A204.1 (cell line): ENCODE data around the gene ENKUR.
"Not testable (repeated sequence)": the region's sequence is repeated elsewhere in the genome, so short reads cannot be mapped to it uniquely, and the experiment has no call there.

Experiments
- FAIRE-seq: peaks from 2 replicates; lab custom pipeline; 2012; peaks lifted over from hg19 to GRCh38; lab: Jason Lieb, UNC

ENKUR gene

DNA sequence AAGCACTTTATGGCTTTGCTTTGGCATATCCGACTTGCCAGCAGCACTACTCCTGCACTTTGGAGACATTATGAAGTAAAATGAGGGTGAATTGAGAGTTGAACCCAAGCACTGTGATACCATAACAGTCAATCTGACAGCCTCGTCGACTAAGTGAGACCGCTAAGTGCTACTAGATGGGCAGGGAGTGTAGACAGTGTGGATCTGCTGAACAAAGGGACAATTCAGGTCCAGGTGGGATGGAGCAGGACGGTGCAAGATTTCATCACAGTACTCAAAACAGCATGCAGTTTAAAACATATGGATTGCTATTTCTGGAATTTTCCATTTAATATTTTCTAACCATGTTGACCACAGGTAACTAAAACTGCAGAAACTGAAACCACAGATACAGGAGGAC is 42.8 kb downstream of the ENKUR start:
- no peak for FAIRE-seq

DNA sequence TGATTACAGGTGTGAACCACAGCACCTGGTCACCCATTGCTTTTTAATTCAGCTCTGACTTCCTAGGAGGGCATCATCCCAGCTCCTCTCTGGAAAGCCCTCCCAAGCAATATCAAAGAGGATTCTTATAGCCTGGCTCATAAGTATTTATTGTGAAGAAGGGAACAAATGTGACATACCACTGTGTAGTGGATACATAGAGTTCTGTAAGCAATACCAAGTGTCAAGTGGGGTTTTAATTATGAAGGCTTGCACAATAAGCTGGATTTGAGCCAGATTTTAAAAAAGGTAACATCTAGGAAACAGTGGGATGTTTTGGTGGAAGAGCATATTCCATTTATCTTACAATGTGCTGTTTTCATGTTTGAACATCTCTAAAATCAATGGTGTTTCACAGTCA is 44.6 kb downstream of the ENKUR start:
- FAIRE-seq: no peak

DNA sequence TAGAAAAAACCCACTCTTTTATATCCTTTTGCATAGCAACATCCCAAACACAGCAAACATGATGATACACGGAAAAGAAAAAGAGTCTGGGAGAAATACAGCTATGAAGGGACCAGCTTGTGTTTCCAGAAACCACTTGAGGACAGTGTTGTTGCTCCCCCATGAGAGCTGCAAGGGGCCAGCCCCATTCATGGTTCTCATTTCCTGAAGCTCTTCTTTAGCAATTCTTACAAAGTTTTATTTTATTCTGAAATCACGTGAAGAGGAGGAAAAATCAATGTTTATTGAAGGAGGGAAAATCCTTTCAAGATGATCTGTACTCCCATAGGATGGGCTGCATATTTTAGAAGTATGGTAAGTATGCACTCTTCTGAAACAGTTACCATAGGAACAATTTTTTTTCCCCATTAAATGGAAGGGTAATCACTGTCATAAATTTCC is 46.1 kb downstream of the ENKUR start:
- FAIRE-seq: no peak

DNA sequence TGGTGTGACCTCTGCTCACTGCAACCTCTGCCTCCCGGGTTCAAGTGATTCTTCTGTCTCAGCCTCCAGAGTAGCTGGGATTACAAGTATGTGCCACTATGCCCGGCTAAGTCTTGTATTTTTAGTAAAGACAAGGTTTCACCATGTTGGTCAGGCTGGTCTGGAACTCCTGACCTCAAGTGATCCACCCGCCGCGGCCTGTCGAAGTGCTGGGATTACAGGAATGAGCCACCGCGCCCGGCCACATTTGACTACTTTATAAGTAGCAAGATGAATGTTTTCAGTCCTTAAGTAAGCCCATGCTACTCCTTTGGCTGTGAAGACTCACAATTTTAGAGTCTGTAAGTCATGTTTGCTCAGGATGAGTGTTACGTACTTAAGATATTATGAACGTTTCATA is 47.0 kb downstream of the ENKUR start:
- not testable (repeated sequence) for FAIRE-seq

DNA sequence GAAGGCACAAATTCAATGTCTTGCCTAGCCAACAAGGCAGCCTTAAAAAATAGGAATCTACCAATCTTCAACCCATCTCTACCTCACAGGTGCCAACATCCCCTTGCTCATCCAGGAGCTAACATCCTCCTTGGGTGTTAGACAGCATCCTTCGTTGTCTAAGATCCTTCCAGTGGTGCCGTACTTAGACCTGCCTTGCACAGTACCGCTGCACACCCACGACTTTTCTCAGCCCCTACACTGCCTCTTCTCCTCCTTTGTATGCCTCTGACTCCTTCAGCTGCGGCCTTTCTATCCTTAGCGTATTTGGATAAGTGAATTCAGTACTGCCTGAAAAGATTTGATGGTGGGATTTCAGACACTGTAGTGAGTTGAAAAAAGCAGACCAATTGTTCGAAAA is 47.6 kb downstream of the ENKUR start:
- FAIRE-seq: no peak

DNA sequence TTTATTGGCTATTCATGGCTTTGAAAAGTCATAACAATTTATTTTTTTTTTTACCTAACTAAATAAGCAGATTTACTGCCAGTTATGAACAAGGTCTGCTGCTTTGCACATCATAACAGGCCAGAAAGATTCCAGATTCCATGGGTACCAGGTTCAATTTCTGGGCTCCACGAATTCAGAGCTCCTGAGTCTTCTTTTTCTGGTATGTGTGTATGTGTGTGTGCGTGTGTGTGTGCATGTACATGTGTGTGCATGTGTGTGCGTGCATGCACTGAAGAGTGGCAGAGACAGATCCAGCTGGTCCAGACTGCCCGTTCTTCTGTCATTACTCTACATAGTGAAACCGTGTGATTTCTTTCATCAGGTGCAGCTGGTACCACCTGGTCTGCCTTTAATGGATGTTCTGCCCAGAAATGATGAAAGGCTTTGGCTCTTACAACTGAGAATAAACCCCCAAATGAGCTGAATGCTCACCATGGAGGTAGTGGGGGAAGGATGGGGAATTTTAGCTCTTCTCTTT is 48.9 kb downstream of the ENKUR start:
- no peak for FAIRE-seq

DNA sequence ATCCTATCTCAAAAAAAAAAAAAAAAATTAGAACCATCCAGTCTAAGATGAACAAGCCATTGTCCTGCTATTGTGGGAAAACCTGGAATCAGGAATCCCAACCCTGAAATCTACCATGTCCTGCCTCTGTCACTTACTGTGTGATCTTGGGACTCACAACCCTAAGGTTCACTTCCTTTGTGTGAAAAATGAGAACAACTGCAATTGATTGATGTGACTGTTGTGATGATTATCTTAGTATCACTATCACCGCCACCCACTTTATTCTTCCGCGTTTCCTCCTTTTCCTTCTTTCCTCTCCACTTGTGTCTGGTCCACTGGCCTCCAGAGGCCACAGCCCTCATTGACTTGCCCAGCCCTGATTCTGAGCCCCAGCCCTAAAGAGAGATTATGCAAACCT is 50.9 kb downstream of the ENKUR start:
- FAIRE-seq: no peak

DNA sequence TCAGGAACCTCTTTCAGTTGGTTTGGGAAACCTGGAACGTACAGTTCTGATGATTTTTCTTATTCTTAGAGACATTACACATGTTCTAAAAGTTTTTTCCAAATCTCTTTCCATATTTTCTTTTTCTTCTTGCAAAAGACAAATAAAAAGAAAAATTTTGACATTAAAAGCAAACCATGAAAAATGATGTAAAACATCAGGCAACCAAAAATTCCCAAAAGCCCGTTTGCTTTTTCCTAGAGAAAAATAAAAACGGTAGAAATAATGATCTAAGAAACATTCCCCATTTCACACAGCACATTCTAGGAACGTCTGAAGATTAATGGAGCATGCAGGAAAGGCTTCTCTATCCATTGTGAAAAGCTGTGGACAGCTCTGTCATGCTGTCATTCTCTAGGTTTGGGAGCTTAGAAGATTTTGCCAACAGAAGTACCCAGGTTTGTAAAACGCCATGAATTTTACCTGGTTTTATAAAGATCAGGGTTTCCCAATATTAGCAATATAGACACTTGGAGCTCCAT is 52.4 kb downstream of the ENKUR start:
- no peak for FAIRE-seq

DNA sequence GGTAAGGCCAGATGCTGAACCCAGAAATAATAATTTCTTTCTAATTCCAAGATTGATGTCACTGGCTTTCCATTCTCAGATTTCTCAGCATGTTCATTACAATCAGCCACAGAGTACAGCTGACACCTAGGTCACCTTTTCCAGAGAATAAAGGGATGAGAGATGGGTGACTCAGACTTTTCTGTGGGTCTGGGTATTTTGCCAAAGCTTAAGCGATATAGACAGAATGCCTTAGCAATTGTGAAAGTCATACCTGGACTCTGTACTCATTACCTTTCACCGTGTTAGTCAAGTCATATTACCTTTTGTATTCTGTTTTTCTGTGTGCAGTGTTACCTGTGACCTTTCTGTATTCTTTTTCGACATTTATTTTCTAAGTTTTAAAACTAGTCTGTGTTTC is 53.0 kb downstream of the ENKUR start:
- no peak for FAIRE-seq

DNA sequence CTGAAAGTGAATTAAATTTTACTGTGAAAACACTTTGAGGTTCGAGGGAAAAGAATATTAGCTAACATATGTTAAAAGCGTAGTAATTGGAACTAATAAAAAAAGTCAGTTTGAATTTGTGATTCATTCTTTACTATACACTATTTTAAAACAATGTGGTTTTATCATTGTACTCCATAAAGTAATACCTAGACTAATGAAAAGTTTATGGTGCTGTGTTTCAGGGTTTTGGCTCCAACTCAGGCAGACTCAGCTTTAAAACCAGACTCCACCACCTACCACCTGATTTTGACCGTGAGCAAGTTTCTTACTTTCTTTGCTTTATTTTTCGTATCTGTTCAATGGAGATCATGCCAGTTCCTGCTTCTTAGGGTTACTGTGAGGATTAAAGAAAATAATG is 54.4 kb downstream of the ENKUR start:
- FAIRE-seq: no peak

DNA sequence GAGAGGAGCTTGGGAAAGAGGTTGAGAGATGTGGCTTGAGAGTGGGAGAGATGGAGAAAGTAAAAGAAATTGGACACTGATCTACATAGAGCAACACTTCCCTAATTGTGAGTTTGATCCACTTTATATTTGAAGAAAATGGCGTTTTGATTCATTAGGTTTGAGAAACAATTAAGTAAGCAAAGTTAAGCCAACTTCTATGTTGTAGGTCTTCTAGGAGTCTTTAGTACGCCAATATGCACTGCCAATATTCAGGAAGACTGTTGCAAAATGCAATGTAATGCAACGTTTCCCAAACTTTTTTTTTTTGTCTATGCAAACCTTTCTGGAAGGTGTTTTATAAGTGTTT is 56.6 kb downstream of the ENKUR start:
- FAIRE-seq: no peak

DNA sequence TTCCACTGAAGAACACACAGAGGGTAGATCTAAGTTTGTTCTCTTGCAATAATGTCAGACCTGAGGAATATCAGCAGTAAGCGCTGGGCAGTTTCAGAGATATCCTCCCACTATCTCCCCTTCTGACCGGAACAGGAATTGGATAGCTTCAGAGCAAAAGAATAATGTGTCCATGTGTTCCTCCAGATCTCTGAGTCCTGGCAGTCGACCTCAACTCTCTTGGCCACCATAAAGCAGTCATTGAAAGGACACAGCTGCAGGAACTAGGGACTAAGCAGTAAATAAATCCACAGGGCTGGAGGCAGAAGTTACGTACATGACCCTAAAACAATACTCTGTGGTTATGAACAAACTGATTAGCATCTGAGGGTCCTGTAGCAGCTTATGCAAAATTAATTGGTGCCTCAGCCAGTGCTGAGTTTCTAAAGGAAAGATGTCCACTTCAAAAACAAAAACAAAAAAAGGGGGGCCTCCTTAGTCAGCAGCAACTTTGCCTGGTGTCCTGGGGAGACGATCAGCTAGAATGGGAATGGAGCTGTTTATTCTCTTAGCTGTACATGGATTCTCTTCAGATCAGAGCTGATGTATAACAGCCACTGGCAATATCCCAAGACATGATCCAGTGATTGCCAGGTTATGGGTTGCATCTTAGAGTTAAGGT is 57.1 kb downstream of the ENKUR start:
- peak; percentile 9 for FAIRE-seq

DNA sequence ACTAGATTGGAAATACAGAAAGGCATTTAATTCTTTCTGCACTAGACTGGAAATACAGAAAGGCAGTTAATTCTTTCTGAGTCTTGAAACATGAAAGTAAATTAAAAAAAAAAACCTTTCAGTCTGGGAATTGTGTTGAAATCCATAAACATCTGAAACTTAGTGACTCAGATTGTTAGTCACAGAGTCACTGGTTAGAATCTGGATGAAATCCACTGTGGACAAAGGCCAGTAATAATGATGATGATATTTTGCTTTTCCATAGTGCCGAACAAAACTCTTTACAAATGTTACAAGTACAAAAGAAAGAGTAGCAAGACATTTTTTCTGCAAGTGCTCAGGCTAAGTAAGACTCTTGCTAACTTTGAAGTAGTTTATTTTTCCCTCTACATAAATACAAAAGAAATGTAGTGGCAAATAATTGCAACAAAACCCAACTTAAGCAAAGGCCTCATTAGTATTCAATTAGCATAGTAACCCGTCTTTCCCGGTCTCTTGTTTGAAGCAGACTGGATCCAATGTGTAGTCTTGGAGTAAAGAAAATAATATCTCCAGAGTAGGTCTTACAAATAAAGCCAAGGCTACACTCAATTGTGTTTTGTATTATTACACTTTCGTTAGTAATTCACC is 57.8 kb downstream of the ENKUR start:
- peak; percentile 96 for FAIRE-seq

DNA sequence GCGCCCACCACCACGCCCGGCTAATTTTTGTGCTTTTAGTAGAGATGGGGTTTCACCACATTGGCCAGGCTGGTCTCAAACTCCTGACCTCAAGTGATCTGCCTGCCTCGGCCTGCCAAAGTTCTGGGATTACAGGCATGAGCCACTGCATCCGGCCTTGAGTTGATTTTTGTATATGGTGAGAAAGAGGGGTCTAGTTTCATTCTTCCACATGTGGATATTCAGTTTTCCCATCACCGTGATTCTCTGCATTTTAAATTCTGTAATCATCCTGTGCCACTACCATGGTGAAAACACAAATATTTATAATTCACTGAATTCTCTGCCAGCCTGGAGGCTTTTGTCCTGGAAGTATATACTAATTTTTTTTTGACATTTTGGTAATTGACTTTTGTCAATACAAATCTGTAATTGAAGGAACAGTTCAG is 58.3 kb downstream of the ENKUR start:
- not testable (repeated sequence) for FAIRE-seq

DNA sequence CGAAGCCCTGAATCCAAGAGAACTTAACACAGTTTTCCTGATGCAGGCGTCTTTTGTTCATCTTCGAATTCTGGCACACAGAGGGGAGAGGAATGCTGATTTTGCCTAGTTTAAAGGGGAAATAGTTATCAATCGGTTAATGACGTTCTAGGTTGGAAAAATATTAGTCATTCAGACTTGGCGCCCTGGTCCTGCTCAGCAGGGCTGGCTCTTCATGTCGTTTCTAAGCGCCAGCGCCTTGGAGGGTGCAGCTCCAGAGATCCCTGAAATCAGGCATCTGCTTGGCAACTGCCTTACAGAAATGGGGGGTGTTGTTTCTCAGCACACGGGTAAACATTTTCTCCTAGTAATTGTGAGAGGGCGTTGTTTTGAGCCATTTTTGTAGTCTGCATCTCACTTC is 62.3 kb downstream of the ENKUR start:
- FAIRE-seq: no peak

DNA sequence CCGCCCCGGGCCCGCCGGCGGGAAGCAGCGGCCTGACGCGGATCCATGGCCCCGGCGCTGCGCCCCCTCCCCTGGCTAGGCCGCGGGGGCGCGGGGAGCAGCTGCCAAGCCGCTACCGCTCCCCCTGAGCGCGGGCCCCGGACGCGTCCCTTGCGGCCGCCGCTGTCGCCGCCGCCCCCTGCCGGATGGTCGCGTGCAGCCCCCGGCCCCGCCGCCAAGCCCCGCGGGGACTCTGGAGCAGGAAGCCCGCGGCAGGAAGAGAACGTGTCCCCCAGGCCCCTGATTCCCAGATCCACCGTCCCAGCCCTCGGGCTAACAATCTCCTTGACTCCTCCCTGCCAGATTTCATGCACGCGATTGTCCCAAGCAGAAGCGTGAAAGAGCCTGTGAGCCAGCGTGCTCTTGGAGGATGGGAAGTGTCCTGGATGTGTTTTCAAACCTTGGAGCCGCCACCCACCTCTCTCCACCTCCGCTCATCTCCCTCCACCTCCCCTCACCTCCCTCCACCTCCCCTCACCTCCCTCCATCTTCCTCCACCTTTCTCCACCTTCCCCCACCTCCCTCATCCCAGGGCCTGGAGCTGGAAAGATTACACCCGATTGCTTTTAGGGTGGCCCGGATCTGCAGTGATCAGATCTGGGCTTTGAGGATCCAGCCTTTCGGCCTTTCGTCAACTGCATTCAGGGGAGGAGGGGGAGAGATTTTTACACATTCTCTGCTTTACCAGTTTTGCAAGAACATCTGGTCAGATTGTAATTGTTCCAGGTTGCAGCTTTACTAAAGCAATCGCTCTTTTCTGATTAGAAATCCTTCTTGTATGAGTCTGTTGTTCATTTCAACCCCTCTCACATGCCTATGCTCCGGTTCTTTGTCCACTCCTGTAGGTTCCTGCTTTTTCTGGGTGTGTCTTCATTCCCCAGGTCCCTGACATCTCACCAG is 63.0 kb downstream of the ENKUR start:
- FAIRE-seq: no peak

DNA sequence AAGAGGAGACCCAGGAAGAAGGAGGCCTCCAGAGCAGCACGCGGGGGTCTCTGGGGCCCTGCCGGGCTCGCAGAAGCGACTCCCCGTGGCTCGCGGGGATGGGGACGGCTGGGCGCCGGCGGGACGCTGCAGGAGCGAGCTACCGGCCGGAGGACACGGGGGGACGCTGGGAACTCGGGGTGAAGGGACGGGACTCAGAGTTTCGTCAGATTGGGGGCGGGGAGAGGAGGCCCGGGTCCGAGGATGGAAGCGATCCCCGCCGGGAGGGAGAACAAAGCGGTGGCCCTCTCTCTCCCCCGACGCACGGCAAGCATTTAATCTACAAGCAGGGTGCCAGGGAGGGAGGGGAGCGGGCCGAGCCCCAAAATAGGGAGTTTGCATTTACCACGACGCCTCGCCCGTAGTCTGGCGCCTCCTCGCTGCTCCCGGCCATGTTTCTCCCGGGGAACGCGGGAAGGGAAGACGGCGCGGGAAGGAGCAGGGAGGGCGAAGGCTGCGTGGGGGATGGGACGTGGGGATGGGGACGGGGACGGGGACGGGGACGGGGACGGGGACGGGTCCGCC is 63.7 kb downstream of the ENKUR start, which contains the start of gene PRTFDC1:
Gene PRTFDC1 (minus strand): TSS at position 464 of the 564 bp plus-strand sequence. CDS start 31 bp downstream, at position 433.
- FAIRE-seq: no peak

DNA sequence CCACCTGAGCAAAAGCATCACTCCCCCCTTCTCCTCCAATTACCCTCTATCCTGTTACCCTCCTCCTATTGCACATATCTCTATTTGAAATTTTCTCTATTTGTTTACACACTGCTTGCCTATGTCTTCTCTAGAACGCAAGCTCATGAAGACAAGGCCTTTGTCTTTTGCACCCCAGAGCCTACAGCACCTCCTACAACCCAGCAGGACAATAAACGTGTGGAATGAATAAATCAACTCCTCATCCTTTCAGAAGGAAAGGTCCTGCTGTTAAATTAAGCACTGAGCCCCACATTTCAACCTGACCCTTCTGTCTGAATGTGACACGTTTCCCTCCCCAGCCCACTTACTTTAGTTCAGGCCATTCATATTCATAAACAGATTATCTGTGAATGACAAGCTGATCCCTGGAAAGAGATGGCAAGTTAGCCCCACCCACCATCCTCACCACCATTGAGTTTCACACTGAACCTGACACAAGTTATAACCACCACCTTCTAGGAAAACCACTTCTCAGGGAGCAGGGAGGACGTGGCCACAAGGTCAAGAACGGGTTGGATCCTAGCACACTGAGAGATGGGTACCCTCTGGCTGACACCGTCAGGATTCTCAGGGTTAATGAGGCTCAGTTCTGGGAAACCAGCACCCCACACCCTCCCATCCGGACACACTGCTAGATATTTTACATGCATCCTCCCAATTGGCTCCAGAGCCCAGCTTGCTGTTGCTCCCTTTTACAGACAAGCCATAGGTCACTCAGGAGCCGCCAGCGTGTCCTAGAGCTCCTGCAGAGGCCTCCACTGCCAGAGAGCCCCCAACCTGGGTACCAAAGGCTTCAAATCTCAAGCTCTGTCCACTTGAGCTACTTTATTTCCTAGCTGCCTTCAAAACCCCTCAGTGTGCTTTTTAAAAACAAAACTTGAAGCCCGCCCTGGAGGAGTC is 64.5 kb downstream of the ENKUR start:
- FAIRE-seq: no peak

DNA sequence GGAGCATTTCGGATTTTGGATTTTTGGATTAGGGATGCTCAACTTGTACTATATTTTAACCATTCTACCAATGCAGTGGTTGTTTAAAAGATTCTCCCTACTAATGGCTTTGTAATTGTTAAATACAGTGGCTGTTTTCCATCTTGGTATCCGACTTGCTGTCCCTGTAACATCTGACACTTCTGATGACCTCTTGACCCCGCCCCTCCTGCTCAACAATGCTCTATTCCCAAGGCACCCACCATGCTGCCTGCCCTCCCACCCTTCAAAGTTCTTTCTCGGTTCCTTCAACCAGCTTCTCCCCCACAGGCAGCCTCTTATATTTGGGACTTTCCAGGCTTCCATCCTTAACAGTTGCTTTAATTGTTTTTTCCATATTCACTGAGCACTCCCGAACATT is 65.5 kb downstream of the ENKUR start:
- no peak for FAIRE-seq

DNA sequence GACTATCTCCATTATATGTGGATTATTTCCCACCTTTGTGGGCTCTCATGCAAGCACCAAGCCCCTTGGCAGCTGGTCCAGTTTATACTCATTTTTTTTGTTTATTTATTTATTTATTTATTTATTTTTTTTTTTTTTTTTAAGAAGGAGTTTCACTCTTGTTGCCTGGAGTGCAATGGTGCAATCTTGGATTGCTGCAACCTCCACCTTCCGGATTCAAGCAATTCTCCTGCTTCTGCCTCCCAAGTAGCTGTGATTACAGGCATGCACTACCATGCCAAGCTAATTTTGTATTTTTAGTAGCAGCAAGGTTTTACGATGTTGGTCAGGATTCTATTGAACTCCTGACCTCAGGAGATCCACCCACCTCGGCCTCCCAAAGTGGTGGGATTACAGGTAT is 66.3 kb downstream of the ENKUR start:
- no peak for FAIRE-seq
